NT2/D1 (cell line): Measurements from ENCODE around the gene RIT2.

Experiments used
- DNase-seq: peaks from one replicate; pipeline ENCODE4 v3.0.0-alpha.2; 2011; ENCODE audit warnings: low read depth, low spot score
- H3K27me3 ChIP-seq: 2 replicates; pipeline ENCODE4 v1.6.0; 2011; ENCODE audit warnings: mild to moderate bottlenecking; ENCODE audit not compliant: insufficient read length, insufficient read depth
- H3K36me3 ChIP-seq: 2 replicates; pipeline ENCODE4 v1.6.1; 2011; ENCODE audit warnings: mild to moderate bottlenecking, low read length, mixed read lengths; ENCODE audit not compliant: insufficient read depth, insufficient read length
- H3K4me1 ChIP-seq: 2 replicates; pipeline ENCODE4 v1.5.1; 2011; ENCODE audit not compliant: insufficient read depth, insufficient read length
- H3K4me3 ChIP-seq: 2 replicates; pipeline ENCODE4 v1.5.1; 2011; ENCODE audit warnings: low read depth; ENCODE audit not compliant: insufficient read length
- H3K9ac ChIP-seq: 2 replicates; pipeline ENCODE4 v1.6.0; 2011; ENCODE audit warnings: low read depth; ENCODE audit not compliant: insufficient read length
- H3K9me3 ChIP-seq: 2 replicates; pipeline ENCODE4 v1.5.1; 2011; ENCODE audit warnings: mild to moderate bottlenecking, low read length; ENCODE audit not compliant: insufficient read depth
- SUZ12 ChIP-seq: IDR thresholded peaks from 2 replicates; pipeline ENCODE4 v1.6.1; 2011; ENCODE audit not compliant: insufficient read length, insufficient read depth; ENCODE audit errors: extremely low read depth
- YY1 ChIP-seq: IDR thresholded peaks from 2 replicates; pipeline ENCODE4 v1.6.1; 2011; ENCODE audit not compliant: insufficient read length, insufficient read depth
- ZNF274 ChIP-seq: IDR thresholded peaks from 2 replicates; pipeline ENCODE4 v1.6.1; 2011; ENCODE audit warnings: mild to moderate bottlenecking, low read depth, low read length

Gene RIT2

GRCh38 chr18:42929181-42929580, 186.3 kb downstream of the RIT2 start:
- DNase-seq, result no peak
- Histone ChIP-seq H3K36me3 (no peaks in the 10 kb centered on the region), H3K9me3 (no peaks in the 10 kb centered on the region), H3K27me3 (no peaks in the 10 kb centered on the region), H3K9ac (no peak overlapping the region), H3K4me1 (no peaks in the 10 kb centered on the region), H3K4me3 (no peak overlapping the region)
- TF ChIP-seq YY1 (no peak), SUZ12 (no peak), ZNF274 (no peak)

DNA sequence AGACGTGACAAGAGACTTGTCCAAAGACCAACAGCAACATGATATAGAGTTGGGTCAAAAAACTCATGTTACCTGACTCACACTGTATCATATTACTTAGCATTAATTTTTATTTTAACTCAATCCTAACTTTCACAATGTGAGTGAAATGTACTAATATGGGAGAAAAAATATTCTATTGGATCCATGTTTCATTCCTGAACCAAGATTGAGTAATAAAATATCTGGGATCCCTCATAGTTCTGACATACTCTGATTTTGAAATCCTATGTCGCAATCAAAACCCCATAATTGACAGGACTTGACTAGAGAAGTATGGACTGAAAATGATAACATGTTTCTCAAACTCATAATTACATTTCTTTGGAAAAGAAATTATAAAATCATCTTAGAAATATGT, 190.4 kb downstream of the RIT2 start:
- Histone ChIP-seq H3K9ac (no peak overlapping the region), H3K27me3 (no peaks in the 10 kb centered on the region), H3K36me3 (no peaks in the 10 kb centered on the region), H3K4me3 (no peak overlapping the region), H3K9me3 (no peaks in the 10 kb centered on the region), H3K4me1 (no peaks in the 10 kb centered on the region)
- TF ChIP-seq SUZ12 (no peak), ZNF274 (no peak), YY1 (no peak)
- DNase-seq, result no peak

GRCh38 chr18:42922363-42922762, 193.1 kb downstream of the RIT2 start:
- H3K27me3 ChIP-seq, result no peaks in the 10 kb centered on the region
- no peak for DNase-seq
- no peaks in the 10 kb centered on the region for H3K9me3 ChIP-seq
- H3K4me1 ChIP-seq, result no peaks in the 10 kb centered on the region
- TF ChIP-seq YY1, result no peak
- no peak for TF ChIP-seq ZNF274
- TF ChIP-seq SUZ12, result no peak
- no peak overlapping the region for H3K9ac ChIP-seq
- H3K4me3 ChIP-seq, result no peak overlapping the region
- H3K36me3 ChIP-seq, result no peaks in the 10 kb centered on the region

- no peak overlapping the region for H3K4me3 ChIP-seq
- H3K9me3 ChIP-seq, result no peaks in the 10 kb centered on the region
- DNase-seq, result no peak
- TF ChIP-seq ZNF274, result no peak
- TF ChIP-seq SUZ12, result no peak
- TF ChIP-seq YY1, result no peak
- H3K27me3 ChIP-seq, result no peaks in the 10 kb centered on the region
- H3K9ac ChIP-seq, result no peak overlapping the region
- H3K4me1 ChIP-seq, result no peaks in the 10 kb centered on the region
- H3K36me3 ChIP-seq, result no peaks in the 10 kb centered on the region
Measured at GRCh38 chr18:42921226-42921737, 194.2 kb downstream of the RIT2 start.

DNA sequence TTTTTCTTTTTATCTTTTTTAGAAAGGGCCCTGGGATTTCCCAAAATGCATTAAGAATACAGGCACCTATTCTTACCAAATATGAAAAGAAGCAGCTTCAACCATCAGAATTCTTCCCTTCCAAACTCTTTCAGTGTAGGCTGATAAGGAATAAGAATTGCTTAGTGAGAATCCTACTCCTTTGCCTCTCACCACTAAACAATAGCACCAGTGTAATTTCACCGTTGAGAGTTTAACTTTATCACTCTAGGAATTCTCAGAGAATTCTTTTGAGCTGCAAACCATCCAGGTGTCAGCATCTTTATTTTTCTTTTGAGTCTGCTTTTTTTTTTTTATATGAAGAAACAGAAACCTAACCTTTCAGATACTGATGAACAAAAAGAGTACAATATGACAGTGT, 194.9 kb downstream of the RIT2 start:
- no peak for TF ChIP-seq SUZ12
- TF ChIP-seq YY1, result no peak
- no peak for TF ChIP-seq ZNF274
- Histone ChIP-seq H3K4me1 (no peaks in the 10 kb centered on the region), H3K27me3 (no peaks in the 10 kb centered on the region), H3K4me3 (no peak overlapping the region), H3K36me3 (no peaks in the 10 kb centered on the region), H3K9me3 (no peaks in the 10 kb centered on the region), H3K9ac (no peak overlapping the region)
- no peak for DNase-seq

GRCh38 chr18:42915299-42915698, 200.2 kb downstream of the RIT2 start:
- Histone ChIP-seq H3K27me3 (no peaks in the 10 kb centered on the region), H3K9ac (no peak overlapping the region), H3K4me1 (no peaks in the 10 kb centered on the region), H3K9me3 (no peaks in the 10 kb centered on the region), H3K4me3 (no peak overlapping the region), H3K36me3 (no peaks in the 10 kb centered on the region)
- DNase-seq, result no peak
- TF ChIP-seq YY1 (no peak), SUZ12 (no peak), ZNF274 (no peak)

- Histone ChIP-seq H3K27me3 (no peaks in the 10 kb centered on the region), H3K9me3 (no peaks in the 10 kb centered on the region), H3K9ac (no peak overlapping the region), H3K36me3 (no peaks in the 10 kb centered on the region), H3K4me3 (no peak overlapping the region), H3K4me1 (no peaks in the 10 kb centered on the region)
- TF ChIP-seq YY1, result no peak
- TF ChIP-seq SUZ12, result no peak
- TF ChIP-seq ZNF274, result no peak
- DNase-seq, result no peak
Measured at GRCh38 chr18:42914476-42914875, 201.0 kb downstream of the RIT2 start.
